Measurements from ENCODE around the gene CGB2. TPM values are rescaled to one million over a fixed set of nuclear protein-coding genes. Genes with fewer than 3 reads are reported as not detected.

Gene CGB2
- total RNA-seq: not detected

DNA sequence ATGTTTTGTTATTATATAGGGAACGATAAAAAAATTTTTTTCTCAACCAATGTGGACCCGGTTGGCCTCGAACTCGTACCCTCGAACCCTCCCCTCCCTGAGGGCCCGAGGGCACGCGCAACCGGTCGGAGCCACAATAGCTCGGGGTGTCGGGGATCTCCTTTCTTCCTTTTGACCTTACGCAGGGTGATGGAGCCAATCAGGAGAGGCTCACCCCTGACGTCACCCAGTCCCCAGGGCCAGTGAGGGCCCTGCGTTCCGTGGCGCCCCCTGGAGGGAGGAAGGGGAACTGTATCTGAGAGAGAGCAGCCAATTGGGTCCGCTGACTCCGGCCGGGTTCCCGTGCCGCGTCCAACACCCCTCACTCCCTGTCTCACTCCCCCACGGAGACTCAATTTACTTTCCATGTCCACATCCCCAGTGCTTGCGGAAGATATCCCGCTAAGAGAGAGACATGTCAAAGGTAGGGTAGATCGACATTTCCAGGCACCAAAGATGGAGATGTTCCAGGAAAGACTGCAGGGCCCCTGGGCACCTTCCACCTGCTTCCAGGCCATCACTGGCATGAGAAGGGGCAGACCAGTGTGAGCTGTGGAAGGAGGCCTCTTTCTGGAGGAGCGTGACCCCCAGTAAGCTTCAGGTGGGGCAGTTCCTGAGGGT is at the start of gene CGB2:
Gene CGB2, plus strand, starts transcription at position 249 of the 660 bp plus-strand sequence. Its CDS starts 206 bp downstream, at position 455.
- peak; percentile 28 for DNase-seq

- no peak for DNase-seq
Measured at GRCh38 chr19:48982280-48982679, 49.4 kb upstream of the CGB2 start.

- DNase-seq: no peak
Measured at GRCh38 chr19:48985711-48986110, 46.0 kb upstream of the CGB2 start.

- DNase-seq: no peak
Measured at GRCh38 chr19:48986211-48986610, 45.5 kb upstream of the CGB2 start.

DNA sequence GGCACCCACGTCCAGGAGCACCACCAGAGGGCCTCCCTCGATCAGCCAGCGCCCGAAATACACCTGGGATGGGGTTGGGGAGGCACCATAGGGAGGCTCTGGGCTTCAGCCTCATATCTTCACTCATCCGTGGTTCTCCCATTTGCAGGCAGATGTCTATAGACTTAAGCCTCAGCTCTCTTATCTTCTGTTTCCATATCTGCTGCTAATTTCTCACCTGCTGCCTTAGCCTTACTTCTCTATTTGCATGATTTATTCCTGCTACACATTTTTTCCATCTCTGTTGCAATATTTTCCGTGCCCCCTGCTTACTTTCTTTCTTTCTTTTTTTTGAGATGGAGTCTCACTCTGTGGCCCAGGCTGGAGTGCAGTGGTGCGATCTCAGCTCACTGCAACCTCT is 44.4 kb upstream of the CGB2 start:
- no peak for DNase-seq

GRCh38 chr19:48988286-48988685 is 43.4 kb upstream of the CGB2 start:
- no peak for DNase-seq

DNA sequence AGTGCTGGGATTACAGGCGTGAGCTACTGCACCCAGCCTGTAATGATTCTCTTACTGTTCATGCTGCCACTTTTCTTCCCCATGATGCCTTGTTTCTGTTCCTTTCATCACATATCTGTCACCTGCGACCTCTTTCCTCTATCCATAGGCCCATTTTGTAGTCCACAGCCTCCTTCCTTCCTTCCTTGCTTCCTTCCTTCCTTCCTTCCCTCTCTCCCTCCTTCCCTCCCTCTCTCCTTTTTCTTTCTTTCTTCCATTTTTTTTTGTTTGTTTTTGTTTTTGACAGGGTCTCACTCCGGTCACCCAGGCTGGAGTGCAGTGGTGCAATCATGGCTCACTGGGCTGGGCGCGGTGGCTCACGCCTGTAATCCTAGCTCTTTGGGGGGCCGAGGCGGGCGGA is 42.8 kb upstream of the CGB2 start:
- DNase-seq: no peak

DNA sequence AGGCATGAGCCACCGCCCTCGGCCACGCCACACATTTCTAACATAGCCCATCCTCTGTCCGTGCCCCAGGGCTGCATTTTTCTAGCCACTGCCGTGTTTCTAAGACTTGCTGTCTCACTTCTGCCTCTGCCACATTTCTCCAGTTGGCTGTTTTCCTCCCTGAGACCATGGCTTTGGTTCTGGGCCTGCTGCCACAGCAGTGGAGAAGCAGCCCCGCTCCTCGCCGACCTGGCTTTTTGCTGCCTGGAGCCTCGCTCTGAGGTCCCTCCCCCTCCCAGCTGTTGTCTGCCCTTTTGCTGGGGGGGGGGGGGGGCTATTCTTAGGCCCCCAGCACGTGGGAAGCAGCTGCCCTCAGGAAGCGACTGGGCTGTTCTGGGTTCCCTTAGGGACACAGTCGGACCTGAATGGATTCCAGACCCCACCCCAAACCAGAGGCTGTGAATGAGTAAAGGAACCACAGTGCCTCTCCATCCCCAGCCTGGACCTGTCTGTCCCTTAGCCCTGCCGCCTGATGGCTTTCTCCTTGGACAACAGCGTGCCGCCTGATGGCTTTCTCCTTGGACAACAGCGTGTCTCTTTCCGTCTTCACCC is 41.9 kb upstream of the CGB2 start:
- no peak for DNase-seq

DNA sequence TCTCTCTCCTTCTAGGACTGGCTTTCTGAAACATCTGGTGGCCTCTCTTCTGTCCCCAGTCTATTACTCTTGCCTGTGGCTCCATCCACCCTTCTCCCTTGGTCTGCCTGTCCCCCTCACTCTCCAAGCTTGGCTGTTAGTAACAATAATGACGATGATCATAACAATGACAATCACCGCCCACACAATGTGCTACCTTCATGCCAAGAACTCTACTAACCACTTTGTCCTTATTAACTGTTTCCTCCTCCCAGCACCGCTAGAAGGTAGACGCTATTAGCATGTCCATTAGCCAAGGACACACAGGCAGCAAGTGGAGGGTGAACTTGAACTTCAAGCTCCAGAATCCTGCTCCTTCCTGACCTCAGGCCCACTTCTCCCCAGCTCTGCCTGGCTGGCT is 41.3 kb upstream of the CGB2 start:
- no peak for DNase-seq

- no peak for DNase-seq
Measured at GRCh38 chr19:48991011-48991609, 40.6 kb upstream of the CGB2 start.

DNA sequence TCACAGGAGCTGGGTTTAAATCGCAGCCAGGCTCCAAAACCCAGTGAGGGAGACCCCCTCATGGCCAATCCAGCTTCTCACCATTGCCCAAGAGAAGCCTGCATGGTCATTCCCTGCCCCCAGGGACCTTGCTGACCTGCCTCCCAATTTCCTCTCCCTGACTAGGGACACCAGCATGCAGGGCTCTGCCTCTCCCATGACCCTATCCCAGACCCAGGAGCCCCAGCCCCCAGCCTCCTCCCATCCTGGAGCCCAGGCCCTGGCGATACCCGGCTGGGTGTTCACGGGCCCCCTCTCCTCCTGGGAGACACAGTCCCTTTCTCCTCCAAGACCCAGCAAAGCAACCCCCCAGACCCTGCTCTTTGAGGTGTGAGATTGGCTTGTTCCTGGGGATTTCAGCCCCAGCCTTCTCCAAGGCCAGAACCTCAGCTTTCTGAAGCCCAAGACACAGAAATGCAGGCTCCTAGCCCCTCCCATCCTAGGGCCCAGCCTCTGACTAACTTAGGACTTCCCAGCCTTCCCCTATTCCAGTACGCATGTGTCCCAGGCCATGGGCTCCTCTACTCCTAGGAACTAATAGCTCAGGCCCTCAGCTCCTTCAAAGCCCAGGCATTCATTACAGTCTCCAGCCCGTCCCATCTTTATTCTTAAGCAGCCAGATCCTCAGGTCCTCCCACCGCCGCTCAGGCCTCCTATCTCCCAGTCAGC is 39.7 kb upstream of the CGB2 start:
- DNase-seq: no peak

DNA sequence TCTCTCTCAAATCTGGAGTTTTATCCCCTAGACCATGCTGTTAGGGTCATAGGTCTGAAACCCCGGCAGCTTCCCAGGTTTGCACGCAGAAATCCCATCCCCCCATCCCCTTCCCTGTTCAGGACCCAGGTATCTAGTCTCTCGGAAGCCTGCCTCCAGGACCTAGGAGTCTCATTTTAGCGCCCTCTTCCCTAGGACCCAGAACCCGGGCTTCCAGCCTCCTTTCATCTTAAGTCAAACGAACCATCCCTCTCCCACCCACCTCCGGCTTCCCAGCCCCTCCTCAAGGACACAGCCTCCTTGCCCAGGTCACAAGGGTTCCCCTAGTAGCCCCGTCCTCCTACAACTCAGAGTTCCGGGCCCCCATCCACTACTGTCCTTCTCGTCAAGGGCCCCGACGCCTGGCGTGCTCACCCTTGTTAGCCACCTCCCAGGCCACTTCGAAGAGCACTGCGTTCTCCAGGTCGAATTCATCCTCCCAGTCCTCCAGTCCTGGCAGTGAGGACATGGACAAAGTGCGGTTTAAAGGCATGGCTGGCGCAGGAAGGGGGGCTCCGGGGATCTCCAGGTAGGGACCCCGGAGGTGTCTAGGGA is 39.0 kb upstream of the CGB2 start:
- peak; percentile 11 for DNase-seq

- peak; percentile 99 for DNase-seq
Measured at GRCh38 chr19:48993175-48994034, 38.3 kb upstream of the CGB2 start, which contains the start of the genes GYS1 and RUVBL2. TSS of gene GYS1 (minus strand) at chr19:48993309. CDS start at chr19:48993112, 197 bp downstream. TSS of gene RUVBL2 (plus strand) at chr19:48993887. CDS start at chr19:48993912, 25 bp downstream.

- DNase-seq: no peak
Measured at GRCh38 chr19:48994035-48994386, 37.7 kb upstream of the CGB2 start.

DNA sequence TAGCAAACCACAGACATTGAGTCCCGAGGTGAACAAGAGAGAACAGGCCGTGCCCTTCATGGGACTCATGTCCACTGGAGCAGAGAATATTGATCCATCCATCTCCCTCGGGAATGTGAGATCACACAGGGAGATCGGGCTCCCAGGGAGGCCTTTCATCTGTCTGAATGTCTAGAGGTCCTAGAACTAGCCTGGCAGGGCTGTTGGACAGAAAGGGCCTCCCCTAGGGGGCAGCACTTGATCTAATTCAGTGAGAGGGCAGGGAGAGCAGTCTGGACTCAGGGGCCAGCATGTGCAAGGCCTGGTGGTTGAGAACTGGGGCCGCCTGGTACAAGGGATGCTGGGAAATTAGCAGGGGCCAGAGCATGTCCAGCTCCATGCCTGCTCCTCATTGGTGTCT is 33.7 kb upstream of the CGB2 start:
- peak; percentile 34 for DNase-seq

DNA sequence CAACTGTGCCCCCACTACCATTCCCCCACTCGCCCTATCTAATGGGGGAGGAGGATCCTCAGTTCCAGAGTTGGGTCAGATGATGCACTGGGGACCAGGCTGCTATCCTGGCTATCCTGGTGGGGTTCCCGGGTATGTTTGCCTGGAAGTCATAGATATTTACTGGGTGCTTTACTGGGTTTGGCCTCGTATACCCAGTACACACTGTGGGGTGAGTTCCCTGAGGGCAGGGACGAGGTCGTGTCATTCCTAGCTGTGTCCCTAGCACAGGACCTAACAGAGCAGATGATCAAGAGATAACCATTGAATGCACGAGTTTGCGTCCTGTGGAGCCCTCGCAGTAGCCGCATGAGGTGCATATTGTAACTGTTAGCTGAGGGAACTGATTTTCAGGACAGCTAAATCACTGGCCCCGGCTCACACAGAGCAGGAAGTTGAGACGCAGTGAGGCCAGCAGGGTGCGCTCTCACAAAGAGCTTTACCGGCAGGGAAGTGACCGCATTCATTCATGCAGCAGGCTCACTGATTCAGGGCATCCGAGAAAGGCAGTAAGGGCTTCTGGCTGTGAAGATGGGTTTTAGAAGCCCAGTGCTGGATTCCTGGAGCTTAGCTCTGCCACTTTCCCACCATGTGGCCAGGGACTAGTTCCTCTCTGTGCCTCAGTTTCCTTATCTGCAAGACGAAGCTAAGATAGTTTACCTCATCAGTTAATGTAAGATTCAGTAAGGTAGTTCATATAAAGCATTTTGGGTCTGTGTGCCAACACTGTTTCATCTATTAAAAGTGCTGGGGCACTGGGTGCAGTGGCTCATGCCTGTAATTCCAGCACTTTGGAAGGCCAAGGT is 32.0 kb upstream of the CGB2 start:
- peak; percentile 60 for DNase-seq

DNA sequence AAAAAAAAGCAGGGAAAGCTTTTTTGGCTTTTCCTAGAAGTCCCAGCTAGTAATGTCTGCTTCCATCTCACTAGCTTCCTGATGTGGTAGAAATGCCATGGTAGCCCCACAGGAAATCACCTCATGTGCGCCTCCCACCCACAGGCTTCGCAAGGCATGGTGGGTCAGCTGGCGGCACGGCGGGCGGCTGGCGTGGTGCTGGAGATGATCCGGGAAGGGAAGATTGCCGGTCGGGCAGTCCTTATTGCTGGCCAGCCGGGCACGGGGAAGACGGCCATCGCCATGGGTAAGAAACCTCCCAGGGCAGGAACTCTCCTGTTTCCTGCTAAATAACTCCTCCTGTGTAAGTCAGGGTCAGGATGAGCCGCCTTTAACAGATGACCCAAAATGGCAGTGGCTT is 27.6 kb upstream of the CGB2 start:
- no peak for DNase-seq

GRCh38 chr19:49004964-49005614 is 26.6 kb upstream of the CGB2 start:
- DNase-seq: no peak

DNA sequence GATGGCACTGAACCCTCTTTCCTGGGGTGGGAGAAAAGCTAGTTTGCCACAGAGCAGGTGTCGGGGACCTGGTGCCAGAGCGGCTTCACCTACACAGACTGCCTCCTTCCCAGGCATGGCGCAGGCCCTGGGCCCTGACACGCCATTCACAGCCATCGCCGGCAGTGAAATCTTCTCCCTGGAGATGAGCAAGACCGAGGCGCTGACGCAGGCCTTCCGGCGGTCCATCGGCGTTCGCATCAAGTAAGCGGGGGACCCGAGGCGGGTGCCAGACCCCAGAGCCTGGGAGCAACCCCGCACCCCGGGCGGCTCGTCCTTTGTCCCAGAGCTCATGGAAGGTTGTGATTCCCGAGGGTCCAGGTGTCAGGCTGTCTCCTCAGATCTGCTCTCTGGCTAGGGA is 24.8 kb upstream of the CGB2 start:
- DNase-seq: no peak

DNA sequence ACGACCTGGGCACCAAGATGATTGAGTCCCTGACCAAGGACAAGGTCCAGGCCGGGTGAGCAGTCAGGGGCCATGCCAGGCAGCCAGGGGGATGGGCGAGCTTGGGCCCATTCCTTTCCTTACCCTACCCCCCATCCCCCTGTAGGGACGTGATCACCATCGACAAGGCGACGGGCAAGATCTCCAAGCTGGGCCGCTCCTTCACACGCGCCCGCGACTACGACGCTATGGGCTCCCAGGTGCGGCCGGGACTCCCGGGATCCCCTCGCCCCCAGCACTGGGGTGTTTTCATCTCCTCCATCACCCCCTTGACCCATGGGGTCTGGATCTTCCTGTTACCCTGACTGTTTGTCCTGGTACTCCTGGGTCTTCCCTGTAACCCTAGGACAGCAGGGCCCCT is 21.9 kb upstream of the CGB2 start:
- no peak for DNase-seq

DNA sequence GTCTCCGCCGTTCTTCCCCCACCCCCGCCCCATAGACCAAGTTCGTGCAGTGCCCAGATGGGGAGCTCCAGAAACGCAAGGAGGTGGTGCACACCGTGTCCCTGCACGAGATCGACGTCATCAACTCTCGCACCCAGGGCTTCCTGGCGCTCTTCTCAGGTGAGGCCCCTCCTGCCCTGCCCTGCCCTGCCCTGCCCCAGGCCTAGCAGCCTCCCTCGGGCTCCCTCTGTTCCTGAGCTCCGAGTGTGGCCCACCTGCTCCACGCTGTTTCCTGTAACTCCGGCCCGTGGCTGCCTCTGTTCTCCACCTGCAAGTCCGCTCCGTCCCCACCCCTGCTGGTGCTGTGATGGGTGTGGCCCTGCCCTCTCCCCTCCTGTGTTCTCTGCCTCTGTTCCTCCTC is 21.2 kb upstream of the CGB2 start:
- no peak for DNase-seq

All from effector CD4-positive, alpha-beta T cell (primary cell).